Medulla oblongata (tissue), 1 donor: ENCODE data around the gene CDKN2D.
A peak's percentile ranks its signal among the peaks of the same experiment; 100 is the strongest.
"Not testable (repeated sequence)": the region's sequence is repeated elsewhere in the genome, so short reads cannot be mapped to it uniquely, and the experiment has no call there.

Experiments
- DNase-seq: peaks from one replicate; pipeline ENCODE4 v3.0.0-alpha.2; 2015; ENCODE audit errors: extremely low spot score

Gene CDKN2D

DNA sequence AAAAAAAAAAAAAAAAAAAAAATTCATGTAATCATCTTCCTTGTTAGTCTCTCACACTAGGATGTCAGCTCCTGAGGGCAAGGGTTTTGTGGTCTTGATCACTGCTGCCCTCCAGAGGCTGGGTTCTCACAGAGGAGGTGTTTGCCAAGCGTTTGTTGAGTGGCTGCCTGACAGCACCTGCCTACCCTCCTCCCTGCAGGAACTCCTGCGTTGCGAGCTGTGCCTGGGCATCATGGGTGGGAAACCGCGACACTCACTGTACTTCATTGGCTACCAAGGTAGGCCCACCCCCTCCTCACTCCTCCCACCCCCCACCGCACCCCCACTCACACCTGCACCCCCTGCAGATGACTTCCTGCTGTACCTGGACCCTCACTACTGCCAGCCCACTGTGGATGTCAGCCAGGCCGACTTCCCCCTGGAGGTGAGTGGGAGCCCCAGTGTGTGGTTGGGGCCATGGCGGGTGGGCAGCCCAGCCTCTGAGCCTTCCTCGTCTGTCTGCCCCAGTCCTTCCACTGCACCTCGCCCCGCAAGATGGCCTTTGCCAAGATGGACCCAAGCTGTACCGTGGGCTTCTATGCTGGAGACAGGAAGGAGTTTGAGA lies 17.0 kb downstream of the CDKN2D start:
- DNase-seq, result no peak

DNA sequence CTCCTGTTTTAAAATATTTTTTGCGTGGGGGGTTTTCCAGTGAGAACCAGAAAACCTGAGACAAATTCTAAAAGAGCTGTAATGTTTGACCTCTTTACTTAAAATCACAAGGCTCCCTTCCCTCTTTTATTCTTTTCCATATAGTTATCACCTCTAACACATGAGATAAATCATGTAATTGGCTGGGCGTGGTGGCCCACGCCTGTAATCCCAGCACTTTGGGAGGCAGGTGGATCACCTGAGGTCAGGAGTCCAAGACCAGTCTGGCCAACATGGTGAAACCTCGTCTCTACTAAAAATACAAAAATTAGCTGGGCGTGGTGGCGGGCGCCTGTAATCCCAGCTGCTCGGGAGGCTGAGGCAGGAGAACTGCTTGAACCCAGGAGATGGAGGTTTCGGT lies 17.8 kb downstream of the CDKN2D start:
- not testable (repeated sequence) for DNase-seq

- DNase-seq, result no peak
Observed at GRCh38 chr19:10550336-10550735, 18.4 kb downstream of the CDKN2D start.

DNA sequence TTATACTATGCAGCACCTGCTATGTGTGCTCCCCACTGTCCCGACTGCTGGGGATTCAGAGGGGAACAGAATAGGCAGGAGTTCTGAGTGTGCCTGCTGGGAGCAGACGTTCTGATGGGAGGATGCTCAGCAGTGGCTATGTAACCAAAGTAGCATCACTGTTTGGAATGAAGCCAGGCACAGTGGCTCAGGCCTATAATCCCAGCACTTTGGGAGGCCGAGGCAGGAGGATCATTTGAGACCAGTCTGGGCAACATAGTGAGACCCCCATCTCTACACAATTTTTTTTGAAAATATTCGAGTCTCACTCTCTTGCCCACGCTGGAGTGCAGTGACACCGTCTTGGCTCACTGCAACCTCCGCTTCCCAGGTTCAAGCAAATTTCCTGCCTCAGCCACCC lies 19.0 kb downstream of the CDKN2D start:
- DNase-seq, result no peak

DNA sequence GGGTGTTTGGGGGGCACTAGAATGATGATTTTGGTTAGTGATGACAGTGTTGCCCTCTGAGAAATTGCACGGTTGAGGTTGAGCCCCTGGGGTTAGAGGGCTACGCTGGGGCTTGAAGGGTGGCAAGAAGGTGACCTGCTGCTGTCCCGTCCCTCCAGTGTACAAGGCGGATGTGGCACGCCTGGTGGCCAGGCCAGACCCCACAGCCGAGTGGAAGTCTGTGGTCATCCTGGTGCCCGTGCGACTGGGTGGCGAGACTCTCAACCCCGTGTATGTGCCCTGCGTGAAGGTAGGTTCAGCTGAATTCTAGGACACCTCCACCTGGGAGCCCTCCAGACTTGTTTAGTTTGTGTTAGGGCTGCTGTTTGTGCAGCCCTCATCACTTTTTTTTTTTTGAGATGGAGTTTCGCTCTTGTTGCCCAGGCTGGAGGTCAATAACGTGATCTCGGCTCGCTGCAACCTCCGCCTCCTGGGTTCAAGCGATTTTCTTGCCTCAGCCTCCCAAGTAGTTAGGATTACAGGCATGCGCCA lies 20.0 kb downstream of the CDKN2D start:
- no peak for DNase-seq

DNA sequence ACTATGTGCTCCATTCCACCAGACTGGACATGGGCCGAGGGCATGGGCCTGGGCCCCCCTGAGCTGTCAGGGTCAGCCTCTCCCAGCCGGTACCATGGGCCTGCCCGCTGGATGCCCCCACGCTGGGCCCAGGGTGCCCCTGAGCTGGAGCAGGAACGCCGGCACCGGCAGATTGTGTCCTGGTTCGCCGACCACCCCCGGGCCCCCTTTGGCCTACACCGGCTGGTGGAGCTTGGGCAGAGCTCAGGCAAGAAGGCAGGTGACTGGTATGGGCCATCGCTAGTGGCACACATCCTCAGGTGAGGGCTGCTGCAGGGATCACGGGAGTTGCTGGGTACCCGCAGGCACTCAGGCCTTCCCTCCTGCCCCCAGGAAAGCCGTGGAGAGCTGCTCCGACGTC lies 22.0 kb downstream of the CDKN2D start:
- DNase-seq, result no peak

GRCh38 chr19:10544753-10545251 lies 24.0 kb downstream of the CDKN2D start:
- no peak for DNase-seq

DNA sequence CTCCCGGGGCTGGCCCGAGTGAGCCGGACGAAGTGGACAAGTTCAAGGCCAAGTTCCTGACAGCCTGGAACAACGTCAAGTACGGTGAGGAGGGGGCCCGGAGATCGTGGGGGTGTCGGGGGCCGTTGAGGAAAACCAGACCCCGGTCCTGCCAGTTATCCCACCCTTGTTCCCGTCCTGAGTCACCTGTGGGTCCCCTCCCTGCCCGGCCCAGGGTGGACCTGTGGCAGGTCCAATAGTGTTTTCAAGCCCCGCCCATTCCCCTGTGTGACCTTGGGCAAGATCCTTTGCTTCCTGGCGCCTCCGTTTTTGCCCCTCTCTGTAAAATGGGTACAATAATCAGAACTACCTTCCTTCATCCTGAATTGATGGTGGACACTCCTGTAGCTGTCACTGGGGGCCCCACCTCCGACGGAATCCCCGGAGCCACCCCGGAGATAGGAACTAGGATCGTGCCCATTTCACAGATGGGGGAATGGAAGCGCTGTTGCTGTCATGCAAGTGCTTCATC lies 24.5 kb downstream of the CDKN2D start:
- DNase-seq, result no peak

- DNase-seq, result peak; percentile 73
Observed at GRCh38 chr19:10543420-10544241, 25.1 kb downstream of the CDKN2D start, which contains the start of gene ATG4D. ATG4D (plus strand) TSS chr19:10543904; CDS start chr19:10544091, 187 bp downstream.

DNA sequence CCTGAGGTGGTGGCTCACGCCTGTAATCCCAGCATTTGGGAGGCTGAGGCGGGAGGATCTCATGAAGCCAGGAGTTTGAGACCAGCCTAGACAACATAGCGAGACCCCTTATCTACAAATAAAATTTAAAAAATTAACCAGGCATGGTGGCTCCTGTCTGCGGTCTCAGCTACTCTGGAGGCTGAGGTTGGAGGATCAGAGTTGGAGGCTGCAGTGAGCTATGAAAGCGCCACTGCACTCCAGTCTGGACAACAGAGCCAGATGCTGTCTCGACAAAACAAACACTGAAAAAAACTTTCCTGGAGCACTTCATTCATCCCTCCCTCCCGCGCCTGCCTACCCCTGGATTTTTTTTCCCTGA lies 25.7 kb downstream of the CDKN2D start:
- no peak for DNase-seq

DNA sequence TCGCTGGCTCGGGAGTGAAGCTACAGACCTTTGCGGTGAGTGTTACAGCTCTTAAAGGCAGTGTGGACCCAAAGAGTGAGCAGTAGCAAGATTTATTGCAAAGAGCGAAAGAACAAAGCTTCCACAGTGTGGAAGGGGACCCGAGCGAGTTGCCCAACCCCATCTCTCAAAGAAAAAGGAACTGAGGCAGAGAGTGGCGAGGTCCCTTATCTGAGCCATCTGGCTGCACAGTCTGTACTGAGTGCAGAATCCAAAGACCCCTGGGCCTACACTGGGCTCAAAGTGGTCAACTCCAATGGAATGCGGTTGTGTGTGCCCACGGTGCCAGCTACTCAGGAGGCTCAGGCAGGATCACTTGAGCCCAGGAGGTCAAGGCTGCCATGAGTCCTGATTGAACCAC lies 29.8 kb downstream of the CDKN2D start:
- not testable (repeated sequence) for DNase-seq

DNA sequence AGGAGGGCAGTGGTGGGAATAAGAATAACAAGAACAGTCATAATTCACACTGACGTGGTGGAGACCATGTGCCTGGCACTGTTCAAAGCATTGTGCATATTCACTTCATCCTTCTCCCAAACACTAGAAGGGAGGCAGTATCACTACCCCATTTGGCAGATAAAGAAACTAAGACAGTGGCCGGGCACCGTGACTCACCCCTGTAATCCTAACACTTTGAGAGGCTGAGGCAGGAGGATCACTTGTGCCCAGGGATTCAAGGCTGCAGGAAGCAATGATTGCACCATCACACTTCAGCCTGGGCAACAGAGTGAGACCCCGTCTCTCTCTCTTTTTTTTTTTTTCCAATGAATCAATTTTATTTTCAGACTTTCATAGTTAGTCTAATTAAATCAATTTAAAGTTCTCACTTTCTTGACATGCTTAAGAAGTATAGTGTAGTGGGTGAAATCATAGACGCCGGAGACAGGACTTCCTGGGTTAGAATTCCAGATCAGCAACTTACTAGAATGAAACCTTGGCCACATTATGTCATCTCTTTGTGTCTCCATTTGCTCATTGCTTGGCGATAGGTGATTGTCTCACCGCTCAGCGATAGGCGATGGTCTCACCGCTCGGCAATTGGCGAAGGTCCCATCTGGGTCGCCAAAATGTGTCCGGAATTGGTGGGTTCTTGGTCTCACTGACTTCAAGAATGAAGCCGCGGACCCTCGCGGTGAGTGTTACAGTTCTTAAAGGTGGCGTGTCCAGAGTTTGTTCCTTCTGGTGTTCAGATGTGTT lies 30.4 kb downstream of the CDKN2D start:
- no peak for DNase-seq

GRCh38 chr19:10537668-10538067 lies 31.1 kb downstream of the CDKN2D start:
- no peak for DNase-seq

GRCh38 chr19:10535613-10536012 lies 33.2 kb downstream of the CDKN2D start:
- no peak for DNase-seq

- DNase-seq, result no peak
Observed at GRCh38 chr19:10533646-10534386, 35.0 kb downstream of the CDKN2D start.

DNA sequence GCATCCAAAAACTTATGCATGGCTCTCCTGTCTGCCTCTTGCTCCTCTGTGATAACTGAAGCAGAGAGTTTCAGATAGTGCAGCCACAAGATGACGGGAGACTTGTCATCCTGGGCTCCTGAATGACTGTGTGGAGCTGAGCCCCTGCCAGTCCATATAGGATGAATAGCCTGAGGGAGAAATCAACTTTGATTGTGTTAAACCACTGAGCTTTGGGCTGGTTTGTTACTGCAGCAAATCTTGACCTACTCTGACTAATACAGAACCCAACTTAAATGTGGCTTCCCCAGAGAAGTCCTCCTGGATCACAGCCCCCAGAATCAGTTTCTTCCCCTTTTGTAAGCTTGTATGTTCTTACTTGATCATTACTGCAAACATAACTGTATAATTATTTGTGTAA lies 36.3 kb downstream of the CDKN2D start:
- no peak for DNase-seq

GRCh38 chr19:10526887-10527286 lies 41.9 kb downstream of the CDKN2D start:
- DNase-seq, result not testable (repeated sequence)

GRCh38 chr19:10525636-10526035 lies 43.1 kb downstream of the CDKN2D start:
- DNase-seq, result no peak

DNA sequence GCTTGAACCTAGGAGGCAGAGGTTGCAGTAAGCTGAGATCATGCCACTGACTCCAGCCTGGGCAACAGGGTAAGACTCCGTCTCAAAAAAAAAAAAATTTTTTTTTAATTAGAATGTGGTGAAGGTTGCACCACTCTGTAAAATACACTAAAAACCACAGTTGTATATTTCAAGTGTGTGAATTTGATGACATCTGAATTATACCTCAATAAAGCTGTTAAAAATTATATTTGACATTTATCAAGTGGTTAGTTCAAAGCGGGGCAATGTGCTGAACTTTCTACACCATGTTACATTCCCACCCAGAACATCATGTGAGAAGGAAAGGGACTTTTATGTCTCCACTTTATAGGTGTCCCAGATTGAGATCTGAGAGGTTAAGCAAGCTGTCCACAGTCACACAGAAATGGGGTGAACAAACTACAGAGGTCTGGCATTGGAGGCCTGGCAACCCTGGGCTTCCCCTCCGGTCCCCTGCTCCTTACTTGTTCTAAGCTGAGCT lies 45.6 kb downstream of the CDKN2D start:
- DNase-seq, result no peak

GRCh38 chr19:10521461-10522171 lies 47.2 kb downstream of the CDKN2D start:
- DNase-seq, result no peak
